ENCODE data around the gene AZIN2. TPM values are rescaled to one million over a fixed set of nuclear protein-coding genes. Genes with fewer than 3 reads are reported as not detected.
"Not testable (repeated sequence)": the region's sequence is repeated elsewhere in the genome, so short reads cannot be mapped to it uniquely, and the experiment has no call there.

The AZIN2 gene
- total RNA-seq, 2 donors from 2014 or later, result 1.9 to 3.3 TPM

- peaks cover 0 to 10% of the 10 kb centered on the region in 2 donors for H3K4me1 ChIP-seq
- no peaks in the 10 kb centered on the region for H3K27me3 ChIP-seq
- no peaks in the 10 kb centered on the region for H3K9me3 ChIP-seq
- no peak for DNase-seq (ENCODE audit: low spot score)
- H3K27ac ChIP-seq, result no peak overlapping the region
- no peaks in the 10 kb centered on the region for H3K36me3 ChIP-seq
- H3K4me3 ChIP-seq, result no peak overlapping the region
- no peak for TF ChIP-seq CTCF (IDR thresholded peaks at IDR 0.05)
These were observed 35.1 kb upstream of the AZIN2 start for GRCh38 chr1:33045814-33046213.

GRCh38 chr1:33046234-33046633 is 34.7 kb upstream of the AZIN2 start:
- not testable (repeated sequence) for H3K4me3 ChIP-seq; H3K27ac ChIP-seq; H3K36me3 ChIP-seq; DNase-seq (ENCODE audit: low spot score); H3K9me3 ChIP-seq; H3K27me3 ChIP-seq; H3K4me1 ChIP-seq

- no peak for TF ChIP-seq CTCF (IDR thresholded peaks at IDR 0.05)
- H3K27me3 ChIP-seq, result no peaks in the 10 kb centered on the region
- no peak for DNase-seq (ENCODE audit: low spot score)
These were observed 33.7 kb upstream of the AZIN2 start for GRCh38 chr1:33047290-33047689.

GRCh38 chr1:33047839-33048305 is 33.1 kb upstream of the AZIN2 start:
- Histone ChIP-seq H3K27me3 (no peaks in the 10 kb centered on the region), H3K36me3 (no peaks in the 10 kb centered on the region), H3K4me1 (peaks cover 0 to 10% of the 10 kb centered on the region in 2 donors), H3K4me3 (no peak overlapping the region), H3K9me3 (no peaks in the 10 kb centered on the region), H3K27ac (no peak overlapping the region)
- no peak for DNase-seq (ENCODE audit: low spot score)
- TF ChIP-seq CTCF (IDR thresholded peaks at IDR 0.05), result no peak

More at GRCh38 chr1:33047290-33047689, 33.7 kb upstream of the AZIN2 start:
- Histone ChIP-seq H3K9me3 (no peaks in the 10 kb centered on the region), H3K4me1 (peaks cover 0 to 10% of the 10 kb centered on the region in 2 donors), H3K27ac (no peak overlapping the region), H3K36me3 (no peaks in the 10 kb centered on the region), H3K4me3 (no peak overlapping the region)

- no peaks in the 10 kb centered on the region for H3K36me3 ChIP-seq
- no peak overlapping the region for H3K4me3 ChIP-seq
- H3K4me1 ChIP-seq, result peaks cover 0 to 7% of the 10 kb centered on the region in 2 donors
- no peaks in the 10 kb centered on the region for H3K27me3 ChIP-seq
- no peak for TF ChIP-seq CTCF (IDR thresholded peaks at IDR 0.05)
- DNase-seq (ENCODE audit: low spot score), result no peak
- H3K9me3 ChIP-seq, result no peaks in the 10 kb centered on the region
- H3K27ac ChIP-seq, result no peak overlapping the region
These were observed 32.5 kb upstream of the AZIN2 start for GRCh38 chr1:33048426-33048825.

GRCh38 chr1:33049371-33049770 is 31.6 kb upstream of the AZIN2 start:
- H3K4me1 ChIP-seq, result no peaks in the 10 kb centered on the region
- H3K27ac ChIP-seq, result no peak overlapping the region
- H3K9me3 ChIP-seq, result no peaks in the 10 kb centered on the region
- H3K27me3 ChIP-seq, result no peaks in the 10 kb centered on the region
- no peak overlapping the region for H3K4me3 ChIP-seq
- no peak for TF ChIP-seq CTCF (IDR thresholded peaks at IDR 0.05)
- DNase-seq (ENCODE audit: low spot score), result no peak
- no peaks in the 10 kb centered on the region for H3K36me3 ChIP-seq

All from right atrium auricular region (tissue), 2 donors.